Ovary (tissue), 9 donors: ENCODE results near the gene POLR3GL. TPM values are rescaled to one million over a fixed set of nuclear protein-coding genes. Genes with fewer than 3 reads are reported as not detected.

Experiments used
- DNase-seq, 5 donors: peaks; one replicate each; pipeline ENCODE4 v3.0.0-alpha.2; 2019 to 2020
- H3K27ac ChIP-seq, 2 donors: fragments of 200-600 bp; one replicate each; pipeline versions ENCODE4 v1.5.1 to v1.8.0; 2019 to 2022
- H3K27me3 ChIP-seq: fragments of 200-600 bp; one replicate; pipeline ENCODE4 v1.8.0; 2022
- H3K36me3 ChIP-seq: fragments of 200-600 bp; sonication (generic); one replicate; pipeline ENCODE4 v1.5.1; 2019
- H3K4me1 ChIP-seq: one replicate; pipeline ENCODE4 v1.8.1; 2013; ENCODE audit warnings: mild to moderate bottlenecking, moderate library complexity; ENCODE audit not compliant: insufficient read depth
- H3K4me3 ChIP-seq: fragments of 200-600 bp; sonication (generic); one replicate; pipeline ENCODE4 v1.5.1; 2017
- H3K9me3 ChIP-seq, 2 donors: fragments of 200-600 bp in 1 of 2; sonication (generic) in 1 of 2; one replicate each; pipeline versions ENCODE4 v1.5.1 to v1.8.1; 2013 to 2019; ENCODE audit warnings: mild to moderate bottlenecking in 1 of 2, moderate library complexity in 1 of 2
- CTCF ChIP-seq, 3 donors: fragments of 450-650 bp in 2 of 3; fragments of 200-600 bp in 1 of 3; IDR thresholded peaks; one replicate each; pipeline versions ENCODE4 v1.5.1 to v1.8.0; 2016 to 2022; ENCODE audit warnings: antibody characterized with exemption in 3 of 3, mild to moderate bottlenecking in 1 of 3
- EP300 ChIP-seq: sonication (generic); formaldehyde crosslinking; IDR thresholded peaks from one replicate; pipeline ENCODE4 v1.6.1; 2017; ENCODE audit warnings: antibody characterized with exemption
- POLR2A ChIP-seq: fragments of 450-650 bp; IDR thresholded peaks from one replicate; pipeline ENCODE4 v1.6.1; 2017; ENCODE audit warnings: antibody characterized with exemption, mild to moderate bottlenecking, moderate library complexity
- WGBS, 3 donors: extraction: QIAGEN DNeasy Blood & Tissue Kit in 1 of 3; methylation state at CpG; one replicate each; pipeline versions ENCODE4 v1.1.5 to v1.1.7; 2013 to 2017; 5-methylcytosine and 5-hydroxymethylcytosine counted together
- intact Hi-C, 4 donors: fragments of 100-400 bp; cut with DNase I; formaldehyde crosslinking; loops; one replicate each; pipeline versions ENCODE4 v1.11.0 to v1.15.1; 2022 to 2023
- polyA plus RNA-seq, 2 donors: library from polyadenylated mRNA; stranded (reverse); fragments of 200-250 nt in 1 of 2; fragments of 350-450 nt in 1 of 2; fragmentation: Illumina TruSeq in 1 of 2; extraction: RNeasy Lipid Tissue Mini Kit (QIAGEN cat#74804) in 1 of 2; gene quantifications; one replicate each; pipeline ENCODE4 v1.2.3, GENCODE V29; 2013 to 2014
- total RNA-seq, 7 donors: library from RNA; depleted of rRNA in 2 of 7; stranded (reverse); fragments of >200 nt in 2 of 7; fragmentation: NEBNext Ultra II Directional in 3 of 7; extraction: Animal tissue kit (Norgen Biotek cat#: 25700) in 3 of 7; gene quantifications; one replicate each; pipeline versions ENCODE4 v1.1.0 to v1.2.4, GENCODE V29; 2016 to 2023
- donor health status: DM: no; HTN: no; CAD: no; lungs with moderate emphysema.
- donor health status: DM: no; HTN: no; CAD: no.
- donor health status: Bipolar disorder and iron deficiency.
- donor health status: DM: yes; HTN: yes; CAD: no.
- donor health status: DM: no; HTN: no; CAD: no.
- donor health status: DM: yes; HTN: yes; CAD: no.

The POLR3GL gene
- total and polyA plus RNA-seq, 9 donors = 16.7 to 51.4 (median 26.9) TPM

- peaks cover 27% of the 10 kb centered on the region for H3K4me1 ChIP-seq
- DNase-seq = peak in 1 of 5 donors; percentile 52
- 40 to 47% (median 42%) methylated on average over 7 of the region's 7 CpGs for WGBS, 3 donors
These were observed 15.4 kb downstream of the POLR3GL start for GRCh38 chr1:145979746-145980456.

GRCh38 chr1:145980457-145980994 lies 16.0 kb downstream of the POLR3GL start:
- H3K4me1 ChIP-seq = peaks cover 27% of the 10 kb centered on the region

More at GRCh38 chr1:145979746-145980456, 15.4 kb downstream of the POLR3GL start:
- Histone ChIP-seq H3K9me3 (no peaks in the 10 kb centered on the region), H3K36me3 (no peaks in the 10 kb centered on the region), H3K27me3 (no peaks in the 10 kb centered on the region), H3K4me3 (peak overlapping the region; percentile 23), H3K27ac (peak overlapping the region; percentile 8 to 76)
- TF ChIP-seq CTCF (IDR thresholded peaks at IDR 0.05) (no peak), POLR2A (no peak), EP300 (no peak)
- intact Hi-C loops = loop anchor here in 1 of 4 donors (2.0 kb wide), 2 partner anchors 21 to 27 kb away; no protein-coding TSS in a partner anchor

DNA sequence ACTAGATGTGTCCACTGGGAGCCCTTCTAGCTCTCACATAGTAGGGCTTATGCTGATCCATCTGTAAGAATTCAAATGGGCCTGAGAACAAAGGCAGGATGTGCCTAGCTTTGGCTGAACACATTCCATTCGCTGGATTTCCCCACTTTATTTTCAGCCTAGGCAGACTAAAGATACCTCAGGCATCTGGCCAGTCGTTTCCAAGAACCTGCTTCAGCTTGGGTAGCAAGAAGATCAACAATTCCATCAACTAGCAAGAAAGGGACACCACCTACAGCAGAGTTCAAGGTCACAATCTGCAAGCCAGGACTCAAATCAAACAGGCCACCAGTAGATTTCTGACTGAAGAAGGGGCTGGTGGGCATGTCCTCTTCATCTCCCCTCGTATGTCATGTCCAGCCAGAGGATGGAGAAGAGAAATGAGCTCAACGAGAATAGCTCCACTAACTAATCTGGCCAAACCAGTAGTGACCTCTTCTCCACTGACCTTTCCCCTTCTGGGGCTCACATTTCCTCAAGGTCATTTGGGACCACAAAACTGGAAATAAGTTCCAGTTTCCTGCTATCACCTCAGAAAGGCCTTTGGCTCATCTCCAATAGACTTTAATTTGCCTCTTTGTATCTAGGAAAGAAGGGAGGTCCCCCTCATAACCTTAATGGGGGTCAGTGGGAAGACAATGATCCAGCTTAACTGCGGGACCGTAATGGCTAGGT lies 17.7 kb downstream of the POLR3GL start:
- intact Hi-C loops = no loop called here
- H3K4me3 ChIP-seq = no peak overlapping the region
- H3K27ac ChIP-seq = peak overlapping the region in 1 of 2 donors; percentile 76
- TF ChIP-seq CTCF (IDR thresholded peaks at IDR 0.05) = no peak
- TF ChIP-seq EP300 = no peak
- no peak for TF ChIP-seq POLR2A
- peak in 1 of 5 donors; percentile 64 for DNase-seq
- no peaks in the 10 kb centered on the region for H3K36me3 ChIP-seq
- no peaks in the 10 kb centered on the region for H3K27me3 ChIP-seq
- H3K9me3 ChIP-seq = no peaks in the 10 kb centered on the region
- peaks cover 28% of the 10 kb centered on the region for H3K4me1 ChIP-seq
- 54 to 63% (median 58%) methylated on average over 6 of the region's 6 CpGs for WGBS, 3 donors

More at GRCh38 chr1:145980457-145980994, 16.0 kb downstream of the POLR3GL start:
- no peaks in the 10 kb centered on the region for H3K9me3 ChIP-seq
- no peak overlapping the region for H3K4me3 ChIP-seq
- H3K27me3 ChIP-seq = no peaks in the 10 kb centered on the region
- intact Hi-C loops = loop anchor here in 1 of 4 donors (2.0 kb wide), 1 partner anchor 20 kb away; no protein-coding TSS in a partner anchor
- peak overlapping the region; percentile 8 to 76 for H3K27ac ChIP-seq
- H3K36me3 ChIP-seq = no peaks in the 10 kb centered on the region
- WGBS, 3 donors = 88 to 100% (median 90%) methylated on average over 1 of the region's 1 CpG
- DNase-seq = peak in 1 of 5 donors; percentile 33
- TF ChIP-seq EP300 (no peak), CTCF (IDR thresholded peaks at IDR 0.05) (no peak), POLR2A (no peak)

DNA sequence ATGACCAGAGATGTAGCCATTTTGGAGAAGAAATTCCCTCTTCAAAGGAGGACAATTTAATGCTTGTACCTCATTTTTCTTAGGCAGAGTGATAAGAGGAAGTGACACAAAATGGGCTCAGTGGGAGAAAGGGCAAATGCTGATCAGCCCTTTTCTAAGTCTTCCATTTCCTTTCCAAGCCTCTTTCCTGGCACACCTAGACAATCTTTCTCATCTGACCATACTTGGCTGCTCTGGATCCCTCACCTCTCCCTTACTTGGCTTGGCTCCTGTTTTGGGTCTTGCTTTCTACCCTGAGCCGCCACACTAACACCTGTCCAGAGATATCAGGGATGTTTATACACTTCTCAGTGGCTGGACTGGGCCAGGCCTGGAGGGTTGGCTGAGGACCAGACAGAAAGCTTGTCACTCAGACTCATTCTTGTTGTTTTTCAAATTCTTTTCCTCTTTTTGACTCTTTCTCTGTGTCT lies 18.8 kb downstream of the POLR3GL start:
- intact Hi-C loops = no loop called here
- Histone ChIP-seq H3K4me1 (peaks cover 23% of the 10 kb centered on the region), H3K9me3 (no peaks in the 10 kb centered on the region), H3K36me3 (no peaks in the 10 kb centered on the region), H3K27ac (peak overlapping the region in 1 of 2 donors; percentile 76), H3K27me3 (no peaks in the 10 kb centered on the region), H3K4me3 (no peak overlapping the region)
- 63 to 76% (median 76%) methylated on average over 1 of the region's 1 CpG for WGBS, 3 donors
- DNase-seq = peak in 1 of 5 donors; percentile 24
- TF ChIP-seq CTCF (IDR thresholded peaks at IDR 0.05) = no peak
- TF ChIP-seq POLR2A = no peak
- no peak for TF ChIP-seq EP300
